Muscle layer of duodenum (tissue), 2 donors: Measurements from ENCODE around the gene USP6.
"Not testable (repeated sequence)": the region's sequence is repeated elsewhere in the genome, so short reads cannot be mapped to it uniquely, and the experiment has no call there.

ENCODE experiments used
- H3K27ac ChIP-seq: one replicate; pipeline ENCODE4 v1.7.0; 2013; ENCODE audit warnings: mild to moderate bottlenecking, low read length
- H3K27me3 ChIP-seq: one replicate; pipeline ENCODE4 v1.7.0; 2013; ENCODE audit warnings: low read depth, mild to moderate bottlenecking, control low read depth, low read length
- H3K36me3 ChIP-seq, 2 donors: one replicate each; pipeline ENCODE4 v1.7.0; 2013; ENCODE audit warnings: low read length in 2 of 2, control low read depth in 1 of 2, mild to moderate bottlenecking in 1 of 2; ENCODE audit not compliant: insufficient read depth in 2 of 2, control insufficient read depth in 1 of 2
- H3K4me1 ChIP-seq, 2 donors: one replicate each; pipeline ENCODE4 v1.7.0; 2013; ENCODE audit warnings: low read length in 2 of 2, mild to moderate bottlenecking in 2 of 2, control low read depth in 1 of 2, moderate library complexity in 1 of 2; ENCODE audit not compliant: insufficient read depth in 2 of 2, control insufficient read depth in 1 of 2
- H3K4me3 ChIP-seq, 2 donors: one replicate each; pipeline ENCODE4 v1.7.0; 2013; ENCODE audit warnings: low read length in 2 of 2, low read depth in 1 of 2, mild to moderate bottlenecking in 1 of 2
- H3K9me3 ChIP-seq, 2 donors: one replicate each; pipeline ENCODE4 v1.7.0; 2013; ENCODE audit warnings: low read length in 2 of 2, control low read depth in 1 of 2, mild to moderate bottlenecking in 1 of 2; ENCODE audit not compliant: control insufficient read depth in 1 of 2
- donor health status: healthy.

Gene USP6

DNA sequence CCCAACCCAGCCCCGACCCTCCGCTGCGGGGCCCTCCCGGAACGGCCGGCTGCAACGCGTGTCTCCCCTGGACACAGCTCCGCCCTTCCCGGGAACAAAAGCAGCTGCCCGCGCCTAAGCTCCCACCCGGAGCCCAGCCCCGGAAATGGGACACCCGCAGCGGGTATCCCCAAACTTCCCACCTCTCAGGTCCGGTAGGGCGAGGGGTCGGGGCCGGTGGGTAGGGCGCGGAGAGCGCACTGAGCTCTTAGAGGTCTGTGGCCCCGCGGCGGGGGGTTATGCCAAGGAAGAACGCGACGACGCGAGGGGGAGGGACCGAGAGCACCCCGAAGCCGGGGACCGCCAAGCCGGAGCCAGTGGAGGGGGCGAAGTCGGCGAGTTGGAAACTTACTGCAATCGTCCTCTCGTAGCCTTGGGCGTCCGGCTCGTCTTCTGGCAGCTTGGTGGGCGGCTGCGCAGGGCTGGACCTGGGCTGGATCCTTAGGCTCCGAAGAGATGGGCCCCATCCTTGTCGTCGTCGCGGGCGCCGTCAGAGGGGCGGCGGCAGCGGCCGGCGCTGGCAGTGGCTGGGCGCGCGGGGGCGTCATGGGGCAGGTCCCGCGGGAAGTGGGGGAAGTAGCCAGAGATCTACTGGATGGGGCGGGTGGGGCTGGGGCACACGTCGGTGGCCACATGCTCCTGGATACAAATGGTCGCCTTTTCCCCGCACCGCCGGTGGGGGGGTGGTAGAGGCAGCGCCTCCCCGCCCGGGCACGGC, 6.9 kb downstream of the USP6 start:
- peaks cover 0 to 5% of the 10 kb centered on the region in 2 donors for H3K4me1 ChIP-seq
- H3K36me3 ChIP-seq = no peaks in the 10 kb centered on the region
- H3K4me3 ChIP-seq = peak overlapping the region in 1 of 2 donors; percentile 65
- H3K27ac ChIP-seq = no peak overlapping the region
- no peaks in the 10 kb centered on the region for H3K9me3 ChIP-seq
- H3K27me3 ChIP-seq = peaks cover 6% of the 10 kb centered on the region

DNA sequence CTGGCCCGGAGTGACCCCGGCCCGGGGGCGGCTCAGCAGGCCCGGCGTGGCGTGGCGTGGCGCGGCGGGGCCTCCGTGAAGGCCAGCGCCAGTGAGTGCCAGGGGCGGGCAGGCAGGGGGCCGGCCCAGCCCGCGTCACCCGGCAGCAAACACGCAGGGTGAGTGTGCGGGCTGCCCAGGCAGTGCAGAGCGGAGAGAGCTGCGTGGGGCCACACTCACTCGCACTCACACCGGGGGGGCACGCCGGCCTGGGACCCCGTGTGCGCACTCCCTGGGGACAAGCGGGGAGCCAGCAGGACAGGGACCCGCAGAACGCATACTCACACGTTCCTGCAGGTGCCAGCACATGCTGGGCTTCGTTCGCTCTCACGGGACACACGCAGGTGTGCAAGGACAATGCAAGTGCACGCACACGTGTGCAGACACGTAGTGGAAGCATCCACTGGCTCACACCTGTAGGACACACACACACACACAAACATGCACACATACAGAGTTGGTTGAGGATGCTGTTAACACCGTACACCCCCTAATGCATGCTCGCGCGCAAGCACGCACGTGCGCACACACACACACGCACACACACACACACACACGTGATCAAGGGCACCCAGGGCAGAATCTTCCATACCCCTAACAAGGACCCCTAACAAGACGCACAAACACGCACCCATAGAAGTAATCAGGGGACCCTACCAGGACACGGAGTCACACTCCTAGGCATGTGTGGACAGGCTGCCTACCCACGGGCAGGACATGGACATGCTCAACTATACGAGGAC, 7.7 kb downstream of the USP6 start:
- peak overlapping the region in 1 of 2 donors; percentile 65 for H3K4me3 ChIP-seq

DNA sequence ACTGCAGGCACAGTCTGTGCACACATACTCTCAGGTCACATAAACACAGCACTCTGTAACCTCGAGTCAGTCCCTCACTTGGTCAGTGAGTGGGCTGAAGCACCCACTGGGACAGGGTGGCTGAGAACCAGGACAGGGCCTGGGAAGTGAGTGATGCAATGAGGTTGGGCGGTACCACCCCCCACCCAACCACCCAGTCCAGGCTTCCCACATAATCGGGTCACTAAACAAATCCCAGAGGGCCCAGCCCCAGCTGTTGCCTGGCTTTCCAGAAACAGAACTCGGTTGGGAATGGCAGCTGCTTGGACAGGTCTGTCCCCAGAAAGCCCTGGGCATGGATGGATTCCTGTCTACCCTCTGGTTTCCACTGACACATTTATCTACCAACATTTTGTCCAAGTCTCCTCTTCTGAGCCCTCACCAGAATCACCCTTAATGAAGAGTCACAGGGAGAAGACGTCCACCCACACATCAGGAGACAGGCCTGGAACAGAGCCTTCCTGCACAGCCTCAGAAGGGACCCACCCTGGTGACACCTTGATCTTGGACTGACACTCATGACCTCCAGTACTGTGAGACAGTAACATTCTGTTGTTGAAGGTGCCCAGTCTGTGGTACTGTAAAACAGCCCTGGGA, 8.4 kb downstream of the USP6 start:
- H3K36me3 ChIP-seq = not testable (repeated sequence)

More for the DNA sequence above, 7.7 kb downstream of the USP6 start:
- H3K4me1 ChIP-seq = peaks cover 0 to 5% of the 10 kb centered on the region in 2 donors
- no peak overlapping the region for H3K27ac ChIP-seq
- H3K36me3 ChIP-seq = no peaks in the 10 kb centered on the region
- no peaks in the 10 kb centered on the region for H3K9me3 ChIP-seq
- H3K27me3 ChIP-seq = peaks cover 6% of the 10 kb centered on the region

GRCh38 chr17:5124896-5125295, 9.1 kb downstream of the USP6 start:
- H3K4me1 ChIP-seq, H3K36me3 ChIP-seq, H3K9me3 ChIP-seq, H3K27ac ChIP-seq, H3K4me3 ChIP-seq, H3K27me3 ChIP-seq: not testable (repeated sequence)

More for the DNA sequence above, 8.4 kb downstream of the USP6 start:
- not testable (repeated sequence) for H3K4me3 ChIP-seq, H3K9me3 ChIP-seq, H3K27me3 ChIP-seq, H3K4me1 ChIP-seq, H3K27ac ChIP-seq

DNA sequence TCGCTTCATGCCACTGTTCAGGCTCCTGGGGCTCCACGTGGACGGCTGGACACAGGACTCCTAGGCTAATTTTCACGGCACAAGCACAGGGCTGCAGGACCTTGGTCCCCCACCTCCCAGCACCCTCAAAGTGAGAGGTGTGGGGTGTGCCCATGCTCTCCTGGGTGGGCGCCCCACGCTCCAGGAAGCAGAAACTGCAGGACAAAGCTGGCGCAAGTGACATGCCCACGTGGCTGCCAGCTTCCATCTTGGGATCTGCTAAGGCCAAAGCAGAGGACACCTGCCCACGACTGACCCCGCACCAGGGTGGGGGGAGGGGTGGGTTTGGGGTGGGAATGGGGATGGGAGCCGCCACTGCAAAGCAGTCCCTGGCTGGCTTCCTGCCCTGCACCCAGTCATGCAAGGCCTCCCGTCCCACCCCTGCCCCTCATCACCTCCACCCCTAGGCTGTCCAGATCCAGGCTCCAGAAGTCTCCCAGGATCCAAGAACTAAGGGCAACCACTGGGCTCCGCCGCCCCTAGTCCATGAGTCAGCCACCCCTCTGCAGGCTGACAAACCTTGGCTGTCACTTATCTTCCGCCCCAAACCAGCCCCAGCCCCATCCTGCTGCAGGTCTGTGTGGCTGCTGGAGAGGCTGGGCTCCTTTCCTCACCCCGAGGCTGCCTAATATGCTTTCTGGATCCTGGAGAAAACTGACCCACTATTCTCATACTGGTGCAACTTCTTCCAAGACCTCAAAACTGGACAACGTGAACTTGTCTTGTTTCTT, 11.1 kb downstream of the USP6 start:
- H3K4me3 ChIP-seq = no peak overlapping the region
- peaks cover 0 to 5% of the 10 kb centered on the region in 2 donors for H3K4me1 ChIP-seq
- H3K9me3 ChIP-seq = no peaks in the 10 kb centered on the region
- no peaks in the 10 kb centered on the region for H3K36me3 ChIP-seq
- peaks cover 6% of the 10 kb centered on the region for H3K27me3 ChIP-seq
- H3K27ac ChIP-seq = no peak overlapping the region

- Histone ChIP-seq H3K27me3 (peaks cover 6% of the 10 kb centered on the region), H3K9me3 (no peaks in the 10 kb centered on the region), H3K4me1 (no peaks in the 10 kb centered on the region), H3K36me3 (no peaks in the 10 kb centered on the region), H3K27ac (no peak overlapping the region), H3K4me3 (no peak overlapping the region)
Measured at GRCh38 chr17:5127910-5128309, 12.1 kb downstream of the USP6 start.

- not testable (repeated sequence) for H3K4me1 ChIP-seq, H3K36me3 ChIP-seq, H3K4me3 ChIP-seq, H3K27ac ChIP-seq, H3K9me3 ChIP-seq, H3K27me3 ChIP-seq
Measured at GRCh38 chr17:5128387-5128786, 12.6 kb downstream of the USP6 start.

DNA sequence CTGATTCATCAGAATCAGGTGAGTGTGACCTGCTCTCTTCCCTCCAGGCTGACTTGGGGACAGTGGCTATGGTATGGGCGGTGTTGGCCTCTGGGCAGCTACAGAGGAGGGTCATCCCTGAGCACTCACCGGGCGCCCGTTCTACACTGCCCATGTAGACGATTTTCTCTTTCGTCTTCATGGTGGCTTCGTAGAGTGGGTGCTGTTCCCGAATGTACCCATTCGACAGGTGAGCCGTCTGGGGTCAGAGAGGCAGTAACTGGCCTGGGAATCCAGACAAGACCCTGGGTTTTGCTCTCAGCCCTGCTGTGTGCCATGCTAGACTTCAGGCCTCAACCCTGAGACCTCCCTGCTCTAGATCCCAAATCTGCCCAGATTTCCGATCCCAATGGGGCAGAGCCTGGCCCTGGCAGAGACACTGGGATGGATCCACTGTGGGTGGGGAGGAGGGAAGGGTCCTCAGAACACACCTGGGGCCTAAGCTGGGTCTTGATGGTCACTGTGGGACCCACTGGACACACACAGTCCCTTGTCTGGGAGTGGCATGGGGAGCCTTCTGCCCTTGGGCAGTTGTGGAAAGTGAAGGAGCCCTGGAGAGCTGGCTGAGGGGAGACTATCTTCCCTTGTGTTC, 13.2 kb downstream of the USP6 start:
- Histone ChIP-seq H3K27me3 (peaks cover under 1% of the 10 kb centered on the region), H3K9me3 (no peaks in the 10 kb centered on the region), H3K4me1 (no peaks in the 10 kb centered on the region), H3K36me3 (no peaks in the 10 kb centered on the region), H3K27ac (no peak overlapping the region), H3K4me3 (no peak overlapping the region)

- not testable (repeated sequence) for H3K4me1 ChIP-seq, H3K27ac ChIP-seq, H3K9me3 ChIP-seq, H3K27me3 ChIP-seq, H3K4me3 ChIP-seq, H3K36me3 ChIP-seq
Measured at GRCh38 chr17:5129770-5130169, 13.9 kb downstream of the USP6 start.

DNA sequence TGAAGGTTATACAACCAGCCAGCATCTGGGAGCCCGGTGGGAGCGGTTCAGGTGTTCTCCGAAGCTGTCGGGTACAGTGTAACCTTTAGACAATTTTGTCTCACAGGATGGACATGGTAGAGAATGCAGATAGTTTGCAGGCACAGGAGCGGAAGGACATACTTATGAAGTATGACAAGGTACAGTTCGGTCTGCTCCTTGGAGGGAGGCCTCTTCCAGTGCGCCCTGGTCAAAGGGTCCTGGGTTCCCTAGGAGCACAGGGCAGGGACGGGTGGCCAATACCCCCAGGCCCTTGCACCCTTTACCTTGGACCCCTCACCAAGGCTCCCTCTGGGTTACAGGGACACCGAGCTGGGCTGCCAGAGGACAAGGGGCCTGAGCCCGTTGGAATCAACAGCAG, 14.4 kb downstream of the USP6 start:
- not testable (repeated sequence) for H3K4me3 ChIP-seq, H3K27ac ChIP-seq, H3K4me1 ChIP-seq, H3K27me3 ChIP-seq, H3K36me3 ChIP-seq, H3K9me3 ChIP-seq

- H3K9me3 ChIP-seq, H3K4me1 ChIP-seq, H3K4me3 ChIP-seq, H3K36me3 ChIP-seq, H3K27ac ChIP-seq, H3K27me3 ChIP-seq: not testable (repeated sequence)
Measured at GRCh38 chr17:5130687-5131086, 14.9 kb downstream of the USP6 start.
